Smooth muscle cell (in vitro differentiated cells): ENCODE data around the gene VWA3B. TPM values are rescaled to one million over a fixed set of nuclear protein-coding genes. Genes with fewer than 3 reads are reported as not detected.
"Not testable (repeated sequence)": the region's sequence is repeated elsewhere in the genome, so short reads cannot be mapped to it uniquely, and the experiment has no call there.

Experiments
- DNase-seq: peaks from one replicate; lab custom pipeline; 2025; ENCODE audit not compliant: unreplicated experiment; lab: John Stamatoyannopoulos, UW
- H2AFZ ChIP-seq: fragments of 200-600 bp; sonication (generic); 2 replicates; pipeline ENCODE4 v1.6.0; 2016; ENCODE audit warnings: antibody characterized with exemption, low read depth, mild to moderate bottlenecking
- H3F3A ChIP-seq: fragments of 200-600 bp; sonication (generic); 2 replicates; pipeline ENCODE4 v1.6.0; 2017; ENCODE audit warnings: antibody characterized with exemption, low read depth
- H3K27ac ChIP-seq: fragments of 200-600 bp; sonication (generic); 2 replicates; pipeline ENCODE4 v1.5.1; 2016; ENCODE audit warnings: low read depth, mild to moderate bottlenecking
- H3K27me3 ChIP-seq: fragments of 200-600 bp; sonication (generic); 2 replicates; pipeline ENCODE4 v1.6.1; 2016; ENCODE audit warnings: low read depth, mild to moderate bottlenecking
- H3K36me3 ChIP-seq: fragments of 200-600 bp; sonication (generic); 2 replicates; pipeline ENCODE4 v1.5.1; 2016; ENCODE audit warnings: low read depth
- H3K4me1 ChIP-seq: fragments of 200-600 bp; sonication (generic); 2 replicates; pipeline ENCODE4 v1.5.1; 2016; ENCODE audit warnings: low read depth
- H3K4me2 ChIP-seq: fragments of 200-600 bp; sonication (generic); 2 replicates; pipeline ENCODE4 v1.6.0; 2016; ENCODE audit warnings: mild to moderate bottlenecking
- H3K4me3 ChIP-seq: fragments of 200-600 bp; sonication (generic); 2 replicates; pipeline ENCODE4 v1.5.1; 2016; ENCODE audit warnings: mild to moderate bottlenecking
- H3K79me2 ChIP-seq: fragments of 200-600 bp; sonication (generic); 2 replicates; pipeline ENCODE4 v1.6.0; 2016; ENCODE audit warnings: low read depth, mild to moderate bottlenecking
- H3K9ac ChIP-seq: fragments of 200-600 bp; sonication (generic); 2 replicates; pipeline ENCODE4 v1.6.0; 2016; ENCODE audit warnings: low read depth
- H3K9me3 ChIP-seq: fragments of 200-600 bp; sonication (generic); replicated peaks from 2 replicates; pipeline ENCODE4 v1.5.1; 2016; ENCODE audit warnings: low read depth
- H4K20me1 ChIP-seq: fragments of 200-600 bp; sonication (generic); 2 replicates; pipeline ENCODE4 v1.6.0; 2016; ENCODE audit warnings: low read depth
- WGBS: methylation state at CpG from one replicate; pipeline ENCODE4 v1.1.7; 2016; ENCODE audit warnings: low lambda C conversion rate; 5-methylcytosine and 5-hydroxymethylcytosine counted together
- polyA plus RNA-seq: library from polyadenylated mRNA; unstranded; fragments of >200 nt; fragmentation: Nextera tagmentation; extraction: Ambion mirVana; gene quantifications from 2 replicates; pipeline ENCODE4 v1.2.1, GENCODE V29; 2016
- total RNA-seq: library from RNA; depleted of rRNA; stranded (reverse); fragments of >200 nt; gene quantifications from 2 replicates; pipeline ENCODE4 v1.2.3, GENCODE V29; 2014
- TF ChIP-seq, protein P1 (sequence below): fragments of 200-600 bp; sonication (generic); IDR thresholded peaks from 2 replicates; pipeline ENCODE4 v1.5.1; 2017; ENCODE audit warnings: borderline replicate concordance, mild to moderate bottlenecking, antibody characterized with exemption; ENCODE audit not compliant: insufficient read depth, poor library complexity, severe bottlenecking

The VWA3B gene
- total and polyA plus RNA-seq, 2 experiments from 2014 or later: not detected

- no peak for DNase-seq
- TF ChIP-seq, protein P1, sequence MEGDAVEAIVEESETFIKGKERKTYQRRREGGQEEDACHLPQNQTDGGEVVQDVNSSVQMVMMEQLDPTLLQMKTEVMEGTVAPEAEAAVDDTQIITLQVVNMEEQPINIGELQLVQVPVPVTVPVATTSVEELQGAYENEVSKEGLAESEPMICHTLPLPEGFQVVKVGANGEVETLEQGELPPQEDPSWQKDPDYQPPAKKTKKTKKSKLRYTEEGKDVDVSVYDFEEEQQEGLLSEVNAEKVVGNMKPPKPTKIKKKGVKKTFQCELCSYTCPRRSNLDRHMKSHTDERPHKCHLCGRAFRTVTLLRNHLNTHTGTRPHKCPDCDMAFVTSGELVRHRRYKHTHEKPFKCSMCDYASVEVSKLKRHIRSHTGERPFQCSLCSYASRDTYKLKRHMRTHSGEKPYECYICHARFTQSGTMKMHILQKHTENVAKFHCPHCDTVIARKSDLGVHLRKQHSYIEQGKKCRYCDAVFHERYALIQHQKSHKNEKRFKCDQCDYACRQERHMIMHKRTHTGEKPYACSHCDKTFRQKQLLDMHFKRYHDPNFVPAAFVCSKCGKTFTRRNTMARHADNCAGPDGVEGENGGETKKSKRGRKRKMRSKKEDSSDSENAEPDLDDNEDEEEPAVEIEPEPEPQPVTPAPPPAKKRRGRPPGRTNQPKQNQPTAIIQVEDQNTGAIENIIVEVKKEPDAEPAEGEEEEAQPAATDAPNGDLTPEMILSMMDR: no peak
- Histone ChIP-seq H3K79me2 (no peaks in the 10 kb centered on the region), H3K36me3 (no peaks in the 10 kb centered on the region), H3K27me3 (no peaks in the 10 kb centered on the region), H4K20me1 (no peaks in the 10 kb centered on the region), H3K27ac (no peak overlapping the region), H3F3A (peaks cover 4% of the 10 kb centered on the region), H3K4me2 (no peak overlapping the region), H3K9ac (no peak overlapping the region), H3K4me3 (no peak overlapping the region), H2AFZ (no peak overlapping the region), H3K9me3 (peaks cover 11% of the 10 kb centered on the region), H3K4me1 (no peaks in the 10 kb centered on the region)
- WGBS: 80% methylated on average over 6 of the region's 6 CpGs
These were observed 13.2 kb downstream of the VWA3B start for GRCh38 chr2:98099939-98100743.

GRCh38 chr2:98102315-98102714 lies 15.3 kb downstream of the VWA3B start:
- H3K4me2 ChIP-seq, H3K4me3 ChIP-seq, H3K4me1 ChIP-seq, H3K27me3 ChIP-seq, H3K36me3 ChIP-seq, H3K79me2 ChIP-seq, H3K9ac ChIP-seq, H3K27ac ChIP-seq, DNase-seq, H2AFZ ChIP-seq, H3F3A ChIP-seq, H4K20me1 ChIP-seq: not testable (repeated sequence)
- WGBS: 91% methylated on average over 17 of the region's 17 CpGs
- peaks cover 11% of the 10 kb centered on the region for H3K9me3 ChIP-seq

GRCh38 chr2:98102878-98103277 lies 15.9 kb downstream of the VWA3B start:
- TF ChIP-seq, protein P1: no peak
- no peak for DNase-seq
- Histone ChIP-seq H3K4me3 (no peak overlapping the region), H3K27ac (no peak overlapping the region), H4K20me1 (no peaks in the 10 kb centered on the region), H2AFZ (no peak overlapping the region), H3K4me1 (no peaks in the 10 kb centered on the region), H3K79me2 (no peaks in the 10 kb centered on the region), H3K27me3 (no peaks in the 10 kb centered on the region), H3K36me3 (no peaks in the 10 kb centered on the region), H3K4me2 (no peak overlapping the region), H3F3A (peaks cover 4% of the 10 kb centered on the region), H3K9ac (no peak overlapping the region), H3K9me3 (peaks cover 11% of the 10 kb centered on the region)

GRCh38 chr2:98108110-98108509 lies 21.1 kb downstream of the VWA3B start:
- Histone ChIP-seq H3K27ac (no peak overlapping the region), H2AFZ (no peak overlapping the region), H3F3A (no peaks in the 10 kb centered on the region), H3K27me3 (no peaks in the 10 kb centered on the region), H3K4me3 (no peak overlapping the region), H3K79me2 (no peaks in the 10 kb centered on the region), H3K4me2 (no peak overlapping the region), H4K20me1 (no peaks in the 10 kb centered on the region), H3K36me3 (no peaks in the 10 kb centered on the region), H3K9me3 (peaks cover 3% of the 10 kb centered on the region), H3K4me1 (no peaks in the 10 kb centered on the region), H3K9ac (no peak overlapping the region)
- WGBS: 94% methylated on average over 2 of the region's 2 CpGs
- DNase-seq: no peak
- TF ChIP-seq, protein P1: no peak
